ENCODE measurements around the gene PPWD1.

PPWD1 gene

GRCh38 chr5:65624025-65624570 is 61.0 kb downstream of the PPWD1 start, which contains the start of gene TRIM23:
Gene TRIM23 (minus strand): TSS chr5:65624333. CDS start chr5:65624274, 59 bp downstream.
- peak; percentile 93 for DNase-seq

GRCh38 chr5:65624571-65625555 is 61.8 kb downstream of the PPWD1 start, which contains the start of the genes SHLD3 and TRAPPC13:
Gene SHLD3 (plus strand): TSS chr5:65625027. CDS start chr5:65629588, 4,561 bp downstream.
Gene TRAPPC13 (plus strand): TSS chr5:65625027. CDS start chr5:65625061, 34 bp downstream.
- DNase-seq = peak; percentile 92

- DNase-seq = no peak
Measured at GRCh38 chr5:65625743-65626142, 62.6 kb downstream of the PPWD1 start.

- no peak for DNase-seq
Measured at GRCh38 chr5:65630981-65631380, 67.9 kb downstream of the PPWD1 start.
